HG03103 (cell line): Measurements from ENCODE around the gene PGS1.

Source experiments
- ATAC-seq: cut with Tn5 transposase; IDR thresholded peaks from one replicate; pipeline ENCODE4 v1.9.1; 2021; ENCODE audit warnings: low read depth; ENCODE audit not compliant: unreplicated experiment

The PGS1 gene

GRCh38 chr17:78422872-78423588 is 44.6 kb downstream of the PGS1 start:
- no peak for ATAC-seq

- no peak for ATAC-seq
These were observed 45.7 kb downstream of the PGS1 start for GRCh38 chr17:78423961-78424675.

- no peak for ATAC-seq
These were observed 47.0 kb downstream of the PGS1 start for GRCh38 chr17:78425429-78425828.

GRCh38 chr17:78426293-78426879 is 47.9 kb downstream of the PGS1 start:
- ATAC-seq, result no peak

- ATAC-seq, result no peak
These were observed 48.7 kb downstream of the PGS1 start for GRCh38 chr17:78427140-78427539.

GRCh38 chr17:78428025-78428575 is 49.7 kb downstream of the PGS1 start:
- no peak for ATAC-seq

GRCh38 chr17:78428836-78429617 is 50.6 kb downstream of the PGS1 start:
- no peak for ATAC-seq

GRCh38 chr17:78429618-78429995 is 51.2 kb downstream of the PGS1 start:
- ATAC-seq, result no peak

GRCh38 chr17:78430892-78431691 is 52.6 kb downstream of the PGS1 start:
- no peak for ATAC-seq

- no peak for ATAC-seq
These were observed 53.2 kb downstream of the PGS1 start for GRCh38 chr17:78431692-78431958.

- ATAC-seq, result no peak
These were observed 54.0 kb downstream of the PGS1 start for GRCh38 chr17:78432226-78433012.

- no peak for ATAC-seq
These were observed 54.7 kb downstream of the PGS1 start for GRCh38 chr17:78433013-78433727.

GRCh38 chr17:78433780-78434335 is 55.4 kb downstream of the PGS1 start:
- ATAC-seq, result no peak

GRCh38 chr17:78434455-78435329 is 56.2 kb downstream of the PGS1 start:
- no peak for ATAC-seq

GRCh38 chr17:78435330-78436005 is 57.0 kb downstream of the PGS1 start:
- no peak for ATAC-seq

- ATAC-seq, result no peak
These were observed 59.2 kb downstream of the PGS1 start for GRCh38 chr17:78437508-78438169.
